GM18873 (cell line): Measurements from ENCODE around the gene KANSL1.
"Not testable (repeated sequence)": the region's sequence is repeated elsewhere in the genome, so short reads cannot be mapped to it uniquely, and the experiment has no call there.

Experiments used
- ATAC-seq: cut with Tn5 transposase; IDR thresholded peaks from one replicate; pipeline ENCODE4 v1.9.1; 2021; ENCODE audit warnings: mild to moderate bottlenecking, moderate library complexity, moderate number of reproducible peaks; ENCODE audit not compliant: unreplicated experiment, low FRiP score

Gene KANSL1

GRCh38 chr17:46088595-46088994 lies 104.6 kb downstream of the KANSL1 start:
- no peak for ATAC-seq

DNA sequence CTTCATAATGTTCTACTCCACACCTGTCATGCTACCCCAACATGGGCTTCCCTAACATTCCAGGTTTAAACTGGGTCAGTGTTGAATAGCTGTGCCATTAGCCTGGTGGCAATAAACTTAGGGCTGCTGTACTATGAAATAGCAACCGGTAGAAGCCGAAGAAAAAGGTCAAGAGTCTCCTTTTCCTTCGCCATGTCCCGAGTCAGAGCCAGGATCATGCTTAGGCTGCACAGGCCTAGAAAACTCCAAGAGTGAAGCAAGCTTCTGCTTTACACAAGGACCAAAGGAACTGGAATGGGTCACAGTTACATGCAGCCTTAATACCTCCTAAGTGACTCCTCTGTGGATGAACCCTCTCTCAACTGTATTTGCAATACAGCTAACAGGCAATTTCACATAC lies 105.4 kb downstream of the KANSL1 start:
- ATAC-seq, result not testable (repeated sequence)

- ATAC-seq, result no peak
Observed at GRCh38 chr17:46086821-46087220, 106.4 kb downstream of the KANSL1 start.

DNA sequence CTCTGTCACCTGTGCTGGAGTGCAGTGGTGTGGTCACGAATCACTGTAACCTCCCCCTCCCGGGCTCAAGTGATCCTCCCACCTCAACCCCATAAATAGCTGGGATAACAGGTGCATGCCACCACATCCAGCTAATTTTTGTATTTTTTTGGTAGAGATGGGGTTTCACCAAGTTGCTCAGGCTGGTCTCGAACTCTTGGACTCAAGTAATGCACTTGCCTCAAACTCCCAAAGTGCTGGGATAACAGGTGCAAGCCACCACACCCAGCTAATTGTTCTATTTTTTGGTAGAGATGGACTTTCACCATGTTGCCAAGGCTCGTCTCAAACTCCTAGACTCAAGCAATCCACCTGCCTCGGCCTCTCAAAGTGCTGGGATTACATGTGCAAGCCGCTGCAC lies 107.7 kb downstream of the KANSL1 start:
- no peak for ATAC-seq

DNA sequence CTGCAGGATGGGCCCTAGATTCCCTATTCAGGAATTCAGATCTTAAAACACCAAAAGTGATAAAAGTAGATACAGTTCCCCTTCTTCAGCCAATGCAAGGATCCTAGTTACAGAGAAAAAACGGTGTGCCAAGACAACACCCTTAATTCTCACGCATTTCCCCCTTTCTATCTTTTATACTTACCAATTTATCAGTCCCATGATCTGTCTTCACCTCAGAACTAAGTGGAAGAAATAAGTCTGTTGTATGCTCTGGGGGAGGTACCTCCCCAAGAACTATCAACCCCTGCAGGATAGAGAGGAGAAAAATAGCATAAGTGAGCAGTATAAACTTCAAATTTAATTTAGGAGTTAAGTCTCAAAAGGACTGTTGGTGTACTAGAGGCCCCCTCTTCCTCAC lies 111.0 kb downstream of the KANSL1 start:
- ATAC-seq, result no peak

GRCh38 chr17:46081018-46081320 lies 112.3 kb downstream of the KANSL1 start:
- no peak for ATAC-seq

DNA sequence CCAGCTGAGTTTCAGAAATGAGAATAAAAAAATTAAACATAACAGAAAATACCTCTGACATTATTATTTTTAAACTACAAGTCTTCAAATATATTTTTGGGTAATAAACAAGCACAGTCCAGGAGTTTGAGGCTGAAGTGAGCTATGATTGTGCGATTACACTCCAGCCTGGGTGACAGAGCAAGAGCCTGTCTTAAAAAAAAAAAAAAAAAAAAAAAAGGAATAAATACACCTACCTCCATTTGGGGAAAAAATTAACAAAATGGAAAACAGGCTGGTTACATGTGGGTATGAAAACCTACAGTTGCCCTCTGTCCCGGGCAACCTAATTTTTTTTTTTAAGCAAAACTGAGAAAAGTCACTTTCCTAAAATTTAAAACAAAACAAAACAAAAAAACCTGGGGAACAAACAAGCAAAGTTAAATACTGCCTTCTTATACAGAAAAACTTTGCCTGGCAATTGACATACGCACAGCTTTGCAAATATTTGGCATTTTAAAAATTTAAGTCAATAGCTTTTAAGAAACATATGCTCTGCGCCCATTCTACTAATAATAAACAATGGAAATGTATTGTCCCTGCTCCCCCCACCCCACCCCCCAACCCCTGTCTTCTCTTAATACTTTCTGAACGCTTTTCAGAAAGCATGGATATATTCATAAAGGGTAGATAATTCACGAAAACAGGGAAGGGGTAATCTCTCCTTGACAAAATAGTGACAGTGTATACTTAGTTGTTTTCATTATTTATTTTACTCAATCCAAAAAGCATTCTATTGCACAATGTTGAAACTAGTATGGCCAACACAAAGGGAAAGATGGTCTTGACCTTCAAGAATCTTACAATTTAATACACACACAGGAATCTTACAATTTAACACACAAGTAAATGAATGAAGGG lies 112.9 kb downstream of the KANSL1 start:
- ATAC-seq, result no peak

- ATAC-seq, result no peak
Observed at GRCh38 chr17:46078675-46079074, 114.6 kb downstream of the KANSL1 start.

GRCh38 chr17:46074540-46074939 lies 118.7 kb downstream of the KANSL1 start:
- ATAC-seq, result no peak

GRCh38 chr17:46072998-46073397 lies 120.2 kb downstream of the KANSL1 start:
- no peak for ATAC-seq

DNA sequence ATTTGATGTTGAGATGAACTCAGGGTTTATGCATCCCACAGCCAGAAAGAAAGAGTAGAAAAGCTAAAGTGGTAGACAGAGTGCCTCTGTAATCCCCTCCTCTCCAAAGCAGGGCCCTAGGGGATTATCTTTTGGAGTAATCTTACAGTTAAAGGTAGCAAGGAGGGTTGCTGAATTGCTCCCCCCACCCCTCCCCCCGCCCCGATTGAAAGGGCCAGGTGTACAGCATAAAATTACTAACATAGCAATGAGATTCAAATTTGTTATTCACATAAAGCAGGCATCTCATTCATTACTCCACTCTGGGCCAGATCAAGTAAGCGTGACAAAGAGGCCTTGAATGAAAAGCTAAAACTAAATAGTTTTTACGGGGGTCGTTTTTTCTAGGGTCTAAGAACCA lies 121.4 kb downstream of the KANSL1 start:
- ATAC-seq, result no peak

- no peak for ATAC-seq
Observed at GRCh38 chr17:46064460-46064859, 128.8 kb downstream of the KANSL1 start.

DNA sequence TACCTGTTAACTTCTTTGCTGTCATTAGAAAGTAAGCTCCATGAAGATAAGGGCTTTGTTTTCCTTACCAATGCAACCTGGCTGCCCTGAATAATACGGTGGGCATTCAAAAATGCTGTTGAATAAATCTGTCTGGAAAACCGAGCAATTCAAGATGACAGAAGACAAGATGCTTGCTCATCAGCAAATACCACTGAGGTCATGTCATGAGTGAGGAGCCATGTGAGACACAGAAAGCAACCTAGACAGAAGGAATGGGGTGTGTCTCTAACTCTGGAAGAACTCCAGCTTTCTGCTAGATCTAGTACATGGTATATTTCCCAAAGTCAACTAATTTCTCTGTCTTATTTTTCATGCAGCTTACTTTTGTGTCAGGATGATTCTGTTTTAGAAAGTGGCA lies 130.0 kb downstream of the KANSL1 start:
- no peak for ATAC-seq

DNA sequence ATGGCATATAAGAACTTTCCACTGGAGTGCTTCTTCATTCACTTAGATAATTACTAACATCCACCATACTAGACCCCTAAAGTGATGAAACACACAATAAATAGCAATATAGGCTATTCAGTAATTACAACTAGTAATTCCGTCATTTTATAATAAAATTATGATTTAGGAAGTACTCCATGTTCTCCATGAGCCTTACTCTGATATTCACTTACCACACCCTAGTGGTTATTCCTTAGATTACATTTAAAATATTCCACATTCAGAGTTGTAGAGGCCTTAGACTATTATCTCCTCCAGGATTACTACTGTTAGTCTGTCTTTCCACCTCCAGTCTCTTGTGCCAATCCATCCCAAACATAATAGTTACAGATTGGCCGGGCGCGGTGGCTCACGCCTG lies 131.8 kb downstream of the KANSL1 start:
- ATAC-seq, result no peak

- no peak for ATAC-seq
Observed at GRCh38 chr17:46060461-46060860, 132.8 kb downstream of the KANSL1 start.

GRCh38 chr17:46059486-46059885 lies 133.7 kb downstream of the KANSL1 start:
- no peak for ATAC-seq

- no peak for ATAC-seq
Observed at GRCh38 chr17:46057366-46057765, 135.9 kb downstream of the KANSL1 start.

GRCh38 chr17:46056800-46057304 lies 136.4 kb downstream of the KANSL1 start:
- ATAC-seq, result no peak

GRCh38 chr17:46053911-46054534 lies 139.2 kb downstream of the KANSL1 start:
- ATAC-seq, result no peak

DNA sequence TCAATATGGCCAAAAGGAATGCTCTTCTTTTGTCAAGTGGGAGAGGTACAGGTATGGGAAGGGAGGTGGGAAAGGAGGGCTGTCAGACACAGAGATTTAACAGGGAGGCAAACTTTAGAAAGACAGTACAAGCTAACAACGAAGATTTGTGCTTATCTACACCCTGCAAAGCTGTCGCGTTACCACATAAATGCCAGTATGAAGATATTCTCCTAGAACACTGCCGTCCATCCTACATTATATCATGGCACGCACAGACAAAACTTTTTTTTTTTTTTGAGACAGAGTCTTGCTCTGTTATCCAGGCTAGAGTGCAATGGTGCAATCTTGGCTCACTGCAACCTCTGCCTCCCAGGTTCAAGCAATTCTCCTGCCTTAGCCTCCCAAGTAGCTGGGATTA lies 143.6 kb downstream of the KANSL1 start:
- no peak for ATAC-seq

- ATAC-seq, result no peak
Observed at GRCh38 chr17:46047856-46048255, 145.4 kb downstream of the KANSL1 start.

DNA sequence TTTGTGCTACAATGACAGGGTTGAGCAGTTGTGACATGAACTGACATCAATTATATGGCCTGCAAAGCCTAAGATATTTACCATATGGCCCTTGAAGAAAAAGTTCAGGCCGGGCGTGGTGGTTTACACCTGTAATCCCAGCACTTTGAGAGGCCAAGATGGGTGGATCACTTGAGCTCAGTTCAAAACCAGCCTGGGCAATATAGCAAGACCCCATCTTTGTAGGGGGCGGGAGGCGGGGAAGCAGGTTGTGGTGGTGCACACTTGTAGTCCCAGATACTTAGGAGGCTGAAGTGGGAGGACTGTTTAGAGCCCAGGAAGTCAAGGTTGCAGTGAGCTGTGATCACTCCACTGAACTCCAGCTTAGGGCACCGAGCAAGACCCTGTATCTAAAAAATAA lies 145.8 kb downstream of the KANSL1 start:
- no peak for ATAC-seq
